SJCRH30 (cell line): ENCODE data around the gene DUS2. TPM values are rescaled to one million over a fixed set of nuclear protein-coding genes. Genes with fewer than 3 reads are reported as not detected.
A peak's percentile ranks its signal among the peaks of the same experiment; 100 is the strongest.

ENCODE experiments used
- DNase-seq, 2 experiments: peaks; one replicate each; pipeline ENCODE4 v3.0.0-alpha.2; 2015 to 2020
- H3K27ac ChIP-seq: fragments of 250-450 bp; sonication (Bioruptor Pico); 2 replicates; pipeline ENCODE4 v1.5.1; 2020; ENCODE audit warnings: mild to moderate bottlenecking, moderate library complexity
- H3K27me3 ChIP-seq: fragments of 250-450 bp; sonication (Bioruptor Pico); 2 replicates; pipeline ENCODE4 v1.5.1; 2020; ENCODE audit warnings: mild to moderate bottlenecking, moderate library complexity
- H3K36me3 ChIP-seq: fragments of 250-450 bp; sonication (Bioruptor Pico); 2 replicates; pipeline ENCODE4 v1.5.1; 2020; ENCODE audit warnings: mild to moderate bottlenecking, moderate library complexity
- H3K4me1 ChIP-seq: fragments of 250-450 bp; sonication (Bioruptor Pico); 2 replicates; pipeline ENCODE4 v1.5.1; 2020; ENCODE audit warnings: mild to moderate bottlenecking, moderate library complexity
- H3K4me3 ChIP-seq: fragments of 250-450 bp; sonication (Bioruptor Pico); 2 replicates; pipeline ENCODE4 v1.5.1; 2020; ENCODE audit warnings: mild to moderate bottlenecking, moderate library complexity
- H3K9me3 ChIP-seq: fragments of 250-450 bp; sonication (Bioruptor Pico); replicated peaks from 2 replicates; pipeline ENCODE4 v1.5.1; 2020; ENCODE audit warnings: mild to moderate bottlenecking, moderate library complexity
- total RNA-seq: library from RNA; depleted of rRNA; stranded (reverse); fragments of >200 nt; shearing (Covaris generic); gene quantifications from 2 replicates; pipeline ENCODE4 v1.2.3, GENCODE V29; 2014

DUS2 gene
- total RNA-seq, 1 experiment from 2014 or later: 9.0 TPM

- no peaks in the 10 kb centered on the region for H3K36me3 ChIP-seq
- peaks cover 28% of the 10 kb centered on the region for H3K4me1 ChIP-seq
- no peaks in the 10 kb centered on the region for H3K9me3 ChIP-seq
- DNase-seq: no peak
- no peak overlapping the region for H3K27ac ChIP-seq
- no peak overlapping the region for H3K4me3 ChIP-seq
- no peaks in the 10 kb centered on the region for H3K27me3 ChIP-seq
Measured at GRCh38 chr16:68073902-68074760, 51.0 kb downstream of the DUS2 start.

GRCh38 chr16:68074850-68075555 lies 51.9 kb downstream of the DUS2 start:
- H3K27ac ChIP-seq: no peak overlapping the region
- H3K9me3 ChIP-seq: no peaks in the 10 kb centered on the region
- no peaks in the 10 kb centered on the region for H3K27me3 ChIP-seq
- H3K36me3 ChIP-seq: no peaks in the 10 kb centered on the region
- no peak for DNase-seq
- H3K4me3 ChIP-seq: no peak overlapping the region
- H3K4me1 ChIP-seq: peaks cover 21% of the 10 kb centered on the region

GRCh38 chr16:68075980-68076379 lies 52.9 kb downstream of the DUS2 start:
- H3K36me3 ChIP-seq: no peaks in the 10 kb centered on the region
- no peaks in the 10 kb centered on the region for H3K27me3 ChIP-seq
- peaks cover 12% of the 10 kb centered on the region for H3K4me1 ChIP-seq
- no peaks in the 10 kb centered on the region for H3K9me3 ChIP-seq
- H3K27ac ChIP-seq: no peak overlapping the region
- DNase-seq: no peak
- no peak overlapping the region for H3K4me3 ChIP-seq

- no peaks in the 10 kb centered on the region for H3K27me3 ChIP-seq
- H3K9me3 ChIP-seq: no peaks in the 10 kb centered on the region
- no peaks in the 10 kb centered on the region for H3K36me3 ChIP-seq
- no peak overlapping the region for H3K4me3 ChIP-seq
- H3K27ac ChIP-seq: no peak overlapping the region
- H3K4me1 ChIP-seq: peaks cover 8% of the 10 kb centered on the region
- no peak for DNase-seq
Measured at GRCh38 chr16:68076560-68076959, 53.5 kb downstream of the DUS2 start.

- H3K27ac ChIP-seq: no peak overlapping the region
- DNase-seq: no peak
- H3K36me3 ChIP-seq: no peaks in the 10 kb centered on the region
- H3K27me3 ChIP-seq: no peaks in the 10 kb centered on the region
- H3K4me1 ChIP-seq: no peaks in the 10 kb centered on the region
- H3K4me3 ChIP-seq: no peak overlapping the region
- no peaks in the 10 kb centered on the region for H3K9me3 ChIP-seq
Measured at GRCh38 chr16:68077866-68078700, 55.0 kb downstream of the DUS2 start.

- no peak overlapping the region for H3K4me3 ChIP-seq
- DNase-seq: no peak
- no peak overlapping the region for H3K27ac ChIP-seq
- no peaks in the 10 kb centered on the region for H3K4me1 ChIP-seq
- H3K9me3 ChIP-seq: no peaks in the 10 kb centered on the region
- H3K36me3 ChIP-seq: no peaks in the 10 kb centered on the region
- H3K27me3 ChIP-seq: no peaks in the 10 kb centered on the region
Measured at GRCh38 chr16:68078701-68079375, 55.8 kb downstream of the DUS2 start.

GRCh38 chr16:68079376-68079625 lies 56.2 kb downstream of the DUS2 start:
- Histone ChIP-seq H3K36me3 (no peaks in the 10 kb centered on the region), H3K9me3 (no peaks in the 10 kb centered on the region), H3K27me3 (no peaks in the 10 kb centered on the region), H3K4me1 (no peaks in the 10 kb centered on the region), H3K27ac (no peak overlapping the region), H3K4me3 (no peak overlapping the region)
- no peak for DNase-seq

- no peaks in the 10 kb centered on the region for H3K9me3 ChIP-seq
- H3K36me3 ChIP-seq: no peaks in the 10 kb centered on the region
- H3K27ac ChIP-seq: no peak overlapping the region
- no peaks in the 10 kb centered on the region for H3K27me3 ChIP-seq
- no peak for DNase-seq
- no peaks in the 10 kb centered on the region for H3K4me1 ChIP-seq
- no peak overlapping the region for H3K4me3 ChIP-seq
Measured at GRCh38 chr16:68079626-68080344, 56.7 kb downstream of the DUS2 start.

GRCh38 chr16:68081861-68082628 lies 59.0 kb downstream of the DUS2 start:
- H3K4me3 ChIP-seq: no peak overlapping the region
- H3K4me1 ChIP-seq: no peaks in the 10 kb centered on the region
- no peak for DNase-seq
- H3K36me3 ChIP-seq: no peaks in the 10 kb centered on the region
- H3K27me3 ChIP-seq: no peaks in the 10 kb centered on the region
- no peak overlapping the region for H3K27ac ChIP-seq
- H3K9me3 ChIP-seq: no peaks in the 10 kb centered on the region

- Histone ChIP-seq H3K4me3 (no peak overlapping the region), H3K27ac (no peak overlapping the region), H3K9me3 (no peaks in the 10 kb centered on the region), H3K36me3 (no peaks in the 10 kb centered on the region), H3K4me1 (no peaks in the 10 kb centered on the region), H3K27me3 (no peaks in the 10 kb centered on the region)
- no peak for DNase-seq
Measured at GRCh38 chr16:68082629-68083238, 59.6 kb downstream of the DUS2 start.

GRCh38 chr16:68083239-68083781 lies 60.2 kb downstream of the DUS2 start:
- H3K36me3 ChIP-seq: no peaks in the 10 kb centered on the region
- H3K4me3 ChIP-seq: no peak overlapping the region
- H3K9me3 ChIP-seq: no peaks in the 10 kb centered on the region
- peak overlapping the region; percentile 96 for H3K27ac ChIP-seq
- no peaks in the 10 kb centered on the region for H3K4me1 ChIP-seq
- no peaks in the 10 kb centered on the region for H3K27me3 ChIP-seq
- DNase-seq: no peak

GRCh38 chr16:68083861-68084503 lies 60.9 kb downstream of the DUS2 start:
- no peaks in the 10 kb centered on the region for H3K9me3 ChIP-seq
- peak overlapping the region; percentile 96 for H3K27ac ChIP-seq
- peak; percentile 35 to 48 for DNase-seq
- H3K4me3 ChIP-seq: peak overlapping the region; percentile 89
- no peaks in the 10 kb centered on the region for H3K4me1 ChIP-seq
- H3K27me3 ChIP-seq: no peaks in the 10 kb centered on the region
- H3K36me3 ChIP-seq: no peaks in the 10 kb centered on the region
